Measurements from ENCODE around the gene ATXN7L3. TPM values are rescaled to one million over a fixed set of nuclear protein-coding genes. Genes with fewer than 3 reads are reported as not detected.

ATXN7L3 gene
- total and polyA plus RNA-seq, 7 donors = 20.4 to 42.6 (median 35.1) TPM

GRCh38 chr17:44214896-44215295, 15.2 kb upstream of the ATXN7L3 start:
- Histone ChIP-seq H3K27ac (peak overlapping the region; percentile 16), H3K4me1 (peaks cover 38% of the 10 kb centered on the region), H3K36me3 (ENCODE audit: insufficient read depth in 1 of 2, low read depth in 1 of 2) (peaks cover 4 to 61% of the 10 kb centered on the region in 2 donors), H3K9me3 (no peaks in the 10 kb centered on the region), H3K4me3 (no peak overlapping the region), H3K27me3 (ENCODE audit: insufficient read depth in 3 of 3, low read length in 2 of 3) (no peaks in the 10 kb centered on the region)
- ATAC-seq = no peak
- intact Hi-C loops (cut with DNase I) = loop anchor here in 1 of 2 donors (5.0 kb wide), 2 partner anchors 112 to 132 kb away; partner anchors contain the start of gene GRN
- 92 to 96% (median 93%) methylated on average over 6 of the region's 6 CpGs for WGBS, 3 donors
- DNase-seq = peak in 1 of 2 donors; percentile 19
- no peak for TF ChIP-seq CTCF (IDR thresholded peaks at IDR 0.05)

- H3K9me3 ChIP-seq = no peaks in the 10 kb centered on the region
- H3K4me3 ChIP-seq = no peak overlapping the region
- no peaks in the 10 kb centered on the region for H3K27me3 ChIP-seq (ENCODE audit: insufficient read depth in 3 of 3, low read length in 2 of 3)
- DNase-seq = no peak
- intact Hi-C loops (cut with DNase I) = loop anchor here in 1 of 2 donors (5.0 kb wide), 2 partner anchors 113 to 133 kb away; partner anchors contain the start of gene GRN
- no peak for TF ChIP-seq CTCF (IDR thresholded peaks at IDR 0.05)
- 94 to 100% (median 98%) methylated on average over 1 of the region's 1 CpG for WGBS, 3 donors
- H3K36me3 ChIP-seq (ENCODE audit: insufficient read depth in 1 of 2, low read depth in 1 of 2) = peaks cover 8 to 68% of the 10 kb centered on the region in 2 donors
- H3K27ac ChIP-seq = peak overlapping the region; percentile 16
- no peak for ATAC-seq
- H3K4me1 ChIP-seq = peaks cover 40% of the 10 kb centered on the region
These were observed 14.5 kb upstream of the ATXN7L3 start for GRCh38 chr17:44214230-44214494.

- H3K27ac ChIP-seq = peak overlapping the region; percentile 16
- H3K4me1 ChIP-seq = peaks cover 40% of the 10 kb centered on the region
- DNase-seq (peak in 1 of 2 donors; percentile 57), ATAC-seq (no peak)
- no peaks in the 10 kb centered on the region for H3K27me3 ChIP-seq (ENCODE audit: insufficient read depth in 3 of 3, low read length in 2 of 3)
- intact Hi-C loops (cut with DNase I) = loop anchor here in 1 of 2 donors (5.0 kb wide), 2 partner anchors 114 to 134 kb away; partner anchors contain the start of gene GRN
- 66 to 75% (median 67%) methylated on average over 15 of the region's 15 CpGs for WGBS, 3 donors
- no peaks in the 10 kb centered on the region for H3K9me3 ChIP-seq
- no peak for TF ChIP-seq CTCF (IDR thresholded peaks at IDR 0.05)
- H3K4me3 ChIP-seq = no peak overlapping the region
- H3K36me3 ChIP-seq (ENCODE audit: insufficient read depth in 1 of 2, low read depth in 1 of 2) = peaks cover 9 to 74% of the 10 kb centered on the region in 2 donors
These were observed 13.9 kb upstream of the ATXN7L3 start for GRCh38 chr17:44213403-44214229.

GRCh38 chr17:44212507-44213402, 13.1 kb upstream of the ATXN7L3 start:
- 46 to 65% (median 52%) methylated on average over 25 to 31 of the region's 31 CpGs for WGBS, 3 donors
- no peak for ATAC-seq

More at GRCh38 chr17:44212507-44213402, 13.1 kb upstream of the ATXN7L3 start:
- intact Hi-C loops (cut with DNase I) = loop anchor here in 1 of 2 donors (5.0 kb wide), 2 partner anchors 115 to 135 kb away; partner anchors contain the start of gene GRN
- DNase-seq = peak in 1 of 2 donors; percentile 48
- Histone ChIP-seq H3K36me3 (ENCODE audit: insufficient read depth in 1 of 2, low read depth in 1 of 2) (peaks cover 9 to 83% of the 10 kb centered on the region in 2 donors), H3K4me3 (no peak overlapping the region), H3K27ac (no peak overlapping the region), H3K9me3 (no peaks in the 10 kb centered on the region), H3K4me1 (peaks cover 35% of the 10 kb centered on the region), H3K27me3 (ENCODE audit: insufficient read depth in 3 of 3, low read length in 2 of 3) (no peaks in the 10 kb centered on the region)
- TF ChIP-seq CTCF (IDR thresholded peaks at IDR 0.05) = no peak

Data from psoas muscle (tissue), 8 donors.